HG03066 (cell line): ENCODE measurements around the gene COL13A1.

Source experiments
- ATAC-seq: cut with Tn5 transposase; IDR thresholded peaks from one replicate; pipeline ENCODE4 v1.9.1; 2021; ENCODE audit warnings: low read depth; ENCODE audit not compliant: unreplicated experiment

Gene COL13A1

GRCh38 chr10:69959911-69960310, 158.2 kb downstream of the COL13A1 start:
- ATAC-seq, result no peak

GRCh38 chr10:69960606-69960987, 158.9 kb downstream of the COL13A1 start:
- no peak for ATAC-seq

GRCh38 chr10:69960988-69961880, 159.5 kb downstream of the COL13A1 start:
- ATAC-seq, result no peak

GRCh38 chr10:69961881-69962745, 160.4 kb downstream of the COL13A1 start:
- no peak for ATAC-seq

- ATAC-seq, result no peak
Observed at GRCh38 chr10:69962746-69963135, 161.0 kb downstream of the COL13A1 start.

GRCh38 chr10:69963178-69963834, 161.6 kb downstream of the COL13A1 start:
- ATAC-seq, result no peak

- ATAC-seq, result no peak
Observed at GRCh38 chr10:69963835-69964710, 162.4 kb downstream of the COL13A1 start.

- ATAC-seq, result no peak
Observed at GRCh38 chr10:69965086-69965485, 163.4 kb downstream of the COL13A1 start.

- no peak for ATAC-seq
Observed at GRCh38 chr10:69965919-69966662, 164.4 kb downstream of the COL13A1 start.

- ATAC-seq, result no peak
Observed at GRCh38 chr10:69968830-69969229, 167.1 kb downstream of the COL13A1 start.

- ATAC-seq, result no peak
Observed at GRCh38 chr10:69969977-69970376, 168.3 kb downstream of the COL13A1 start.

- no peak for ATAC-seq
Observed at GRCh38 chr10:69972981-69973397, 171.3 kb downstream of the COL13A1 start.

GRCh38 chr10:69973678-69974077, 172.0 kb downstream of the COL13A1 start:
- no peak for ATAC-seq

GRCh38 chr10:69974551-69975155, 172.9 kb downstream of the COL13A1 start:
- ATAC-seq, result no peak

- ATAC-seq, result no peak
Observed at GRCh38 chr10:69976795-69977546, 175.3 kb downstream of the COL13A1 start.

- ATAC-seq, result no peak
Observed at GRCh38 chr10:69979174-69979573, 177.5 kb downstream of the COL13A1 start.

- ATAC-seq, result no peak
Observed at GRCh38 chr10:69980672-69981071, 179.0 kb downstream of the COL13A1 start.

GRCh38 chr10:69988094-69988493, 186.4 kb downstream of the COL13A1 start:
- ATAC-seq, result no peak
